Activated naive CD8-positive, alpha-beta T cell (primary cell): ENCODE results near the gene SMC6.

Experiments
- H3K27ac Mint-ChIP-seq: one replicate; pipeline ENCODE4 v1.8.0; 2021; ENCODE audit warnings: mixed read lengths
- H3K27me3 Mint-ChIP-seq: one replicate; pipeline ENCODE4 v1.8.0; 2021; ENCODE audit warnings: mixed read lengths
- H3K36me3 Mint-ChIP-seq: one replicate; pipeline ENCODE4 v1.8.0; 2021; ENCODE audit warnings: mixed read lengths
- H3K4me1 Mint-ChIP-seq: one replicate; pipeline ENCODE4 v1.8.0; 2021; ENCODE audit warnings: low read depth, mixed read lengths
- H3K4me3 Mint-ChIP-seq: one replicate; pipeline ENCODE4 v1.8.0; 2021; ENCODE audit warnings: mild to moderate bottlenecking, mixed read lengths
- H3K9me3 Mint-ChIP-seq: one replicate; pipeline ENCODE4 v1.8.0; 2021; ENCODE audit warnings: low read depth, mixed read lengths

Gene SMC6

GRCh38 chr2:17713291-17713690 is 40.3 kb downstream of the SMC6 start:
- Mint-ChIP-seq H3K9me3 (no peaks in the 10 kb centered on the region), H3K27ac (no peak overlapping the region), H3K4me1 (no peaks in the 10 kb centered on the region), H3K4me3 (no peak overlapping the region), H3K36me3 (peaks cover 15% of the 10 kb centered on the region), H3K27me3 (no peaks in the 10 kb centered on the region)

GRCh38 chr2:17710547-17711248 is 42.9 kb downstream of the SMC6 start:
- Mint-ChIP-seq H3K9me3 (no peaks in the 10 kb centered on the region), H3K27ac (no peak overlapping the region), H3K4me1 (no peaks in the 10 kb centered on the region), H3K4me3 (no peak overlapping the region), H3K27me3 (no peaks in the 10 kb centered on the region), H3K36me3 (peaks cover 12% of the 10 kb centered on the region)

GRCh38 chr2:17709897-17710296 is 43.7 kb downstream of the SMC6 start:
- Mint-ChIP-seq H3K27ac (no peak overlapping the region), H3K27me3 (no peaks in the 10 kb centered on the region), H3K4me3 (no peak overlapping the region), H3K4me1 (no peaks in the 10 kb centered on the region), H3K36me3 (peaks cover 12% of the 10 kb centered on the region), H3K9me3 (no peaks in the 10 kb centered on the region)

- Mint-ChIP-seq H3K4me3 (no peak overlapping the region), H3K36me3 (peaks cover 7% of the 10 kb centered on the region), H3K4me1 (no peaks in the 10 kb centered on the region), H3K27me3 (no peaks in the 10 kb centered on the region), H3K9me3 (no peaks in the 10 kb centered on the region), H3K27ac (no peak overlapping the region)
These were observed 45.1 kb downstream of the SMC6 start for GRCh38 chr2:17708501-17708900.

- no peaks in the 10 kb centered on the region for H3K27me3 Mint-ChIP-seq
- H3K4me3 Mint-ChIP-seq = no peak overlapping the region
- H3K27ac Mint-ChIP-seq = no peak overlapping the region
- no peaks in the 10 kb centered on the region for H3K36me3 Mint-ChIP-seq
- H3K4me1 Mint-ChIP-seq = no peaks in the 10 kb centered on the region
- no peaks in the 10 kb centered on the region for H3K9me3 Mint-ChIP-seq
These were observed 46.8 kb downstream of the SMC6 start for GRCh38 chr2:17706845-17707244.

- peaks cover 30% of the 10 kb centered on the region for H3K36me3 Mint-ChIP-seq
- H3K27me3 Mint-ChIP-seq = no peaks in the 10 kb centered on the region
- H3K27ac Mint-ChIP-seq = no peak overlapping the region
- H3K9me3 Mint-ChIP-seq = no peaks in the 10 kb centered on the region
- no peak overlapping the region for H3K4me3 Mint-ChIP-seq
- H3K4me1 Mint-ChIP-seq = no peaks in the 10 kb centered on the region
These were observed 62.8 kb downstream of the SMC6 start for GRCh38 chr2:17690776-17691175.

- no peaks in the 10 kb centered on the region for H3K9me3 Mint-ChIP-seq
- H3K27ac Mint-ChIP-seq = no peak overlapping the region
- no peak overlapping the region for H3K4me3 Mint-ChIP-seq
- H3K36me3 Mint-ChIP-seq = peaks cover 31% of the 10 kb centered on the region
- no peaks in the 10 kb centered on the region for H3K27me3 Mint-ChIP-seq
- no peaks in the 10 kb centered on the region for H3K4me1 Mint-ChIP-seq
These were observed 64.6 kb downstream of the SMC6 start for GRCh38 chr2:17689010-17689409.

GRCh38 chr2:17688600-17688999 is 65.0 kb downstream of the SMC6 start:
- H3K36me3 Mint-ChIP-seq = peaks cover 30% of the 10 kb centered on the region
- no peaks in the 10 kb centered on the region for H3K27me3 Mint-ChIP-seq
- H3K27ac Mint-ChIP-seq = no peak overlapping the region
- H3K4me3 Mint-ChIP-seq = no peak overlapping the region
- H3K9me3 Mint-ChIP-seq = no peaks in the 10 kb centered on the region
- H3K4me1 Mint-ChIP-seq = no peaks in the 10 kb centered on the region

- Mint-ChIP-seq H3K27me3 (no peaks in the 10 kb centered on the region), H3K4me1 (no peaks in the 10 kb centered on the region), H3K9me3 (no peaks in the 10 kb centered on the region), H3K27ac (no peak overlapping the region), H3K36me3 (peaks cover 31% of the 10 kb centered on the region), H3K4me3 (no peak overlapping the region)
These were observed 69.6 kb downstream of the SMC6 start for GRCh38 chr2:17683981-17684380.

GRCh38 chr2:17682098-17682857 is 71.3 kb downstream of the SMC6 start:
- Mint-ChIP-seq H3K9me3 (no peaks in the 10 kb centered on the region), H3K27me3 (no peaks in the 10 kb centered on the region), H3K4me1 (no peaks in the 10 kb centered on the region), H3K36me3 (peaks cover 29% of the 10 kb centered on the region), H3K27ac (no peak overlapping the region), H3K4me3 (no peak overlapping the region)

GRCh38 chr2:17680119-17680518 is 73.5 kb downstream of the SMC6 start:
- Mint-ChIP-seq H3K4me3 (no peak overlapping the region), H3K36me3 (peaks cover 22% of the 10 kb centered on the region), H3K27ac (no peak overlapping the region)

GRCh38 chr2:17674817-17675216 is 78.8 kb downstream of the SMC6 start:
- Mint-ChIP-seq H3K4me3 (no peak overlapping the region), H3K9me3 (no peaks in the 10 kb centered on the region), H3K4me1 (no peaks in the 10 kb centered on the region), H3K36me3 (peaks cover 6% of the 10 kb centered on the region), H3K27me3 (no peaks in the 10 kb centered on the region), H3K27ac (no peak overlapping the region)

More at GRCh38 chr2:17680119-17680518, 73.5 kb downstream of the SMC6 start:
- Mint-ChIP-seq H3K27me3 (no peaks in the 10 kb centered on the region), H3K4me1 (no peaks in the 10 kb centered on the region), H3K9me3 (no peaks in the 10 kb centered on the region)

GRCh38 chr2:17672583-17673317 is 80.9 kb downstream of the SMC6 start:
- Mint-ChIP-seq H3K27me3 (no peaks in the 10 kb centered on the region), H3K4me3 (no peak overlapping the region), H3K9me3 (no peaks in the 10 kb centered on the region), H3K4me1 (no peaks in the 10 kb centered on the region), H3K27ac (no peak overlapping the region), H3K36me3 (peaks cover 12% of the 10 kb centered on the region)

- no peaks in the 10 kb centered on the region for H3K27me3 Mint-ChIP-seq
- H3K36me3 Mint-ChIP-seq = peaks cover 20% of the 10 kb centered on the region
- H3K27ac Mint-ChIP-seq = no peak overlapping the region
- H3K4me1 Mint-ChIP-seq = no peaks in the 10 kb centered on the region
- no peak overlapping the region for H3K4me3 Mint-ChIP-seq
- no peaks in the 10 kb centered on the region for H3K9me3 Mint-ChIP-seq
These were observed 85.7 kb downstream of the SMC6 start for GRCh38 chr2:17667898-17668297.

GRCh38 chr2:17664534-17664933 is 89.1 kb downstream of the SMC6 start:
- Mint-ChIP-seq H3K27ac (no peak overlapping the region), H3K27me3 (no peaks in the 10 kb centered on the region), H3K4me3 (no peak overlapping the region), H3K4me1 (no peaks in the 10 kb centered on the region), H3K36me3 (peaks cover 25% of the 10 kb centered on the region), H3K9me3 (no peaks in the 10 kb centered on the region)
